Adrenal gland (tissue), 12 donors: ENCODE results near the gene ADAMTS4. TPM values are rescaled to one million over a fixed set of nuclear protein-coding genes. Genes with fewer than 3 reads are reported as not detected.

Experiments
- DNase-seq, 7 donors: peaks; one replicate each; pipeline ENCODE4 v3.0.0-alpha.2; 2019 to 2020
- H3K27ac ChIP-seq, 5 donors: fragments of 200-600 bp; sonication (generic) in 4 of 5; 1 replicate in 3 of 5; 2 replicates in 2 of 5; pipeline versions ENCODE4 v1.5.1 to v1.8.0; 2016 to 2020; ENCODE audit warnings: mild to moderate bottlenecking in 1 of 5
- H3K27me3 ChIP-seq: fragments of 200-600 bp; 2 replicates; pipeline ENCODE4 v1.8.0; 2021
- H3K36me3 ChIP-seq, 2 donors: fragments of 200-600 bp; replicated peaks in 1 of 2; 1 replicate in 1 of 2; 2 replicates in 1 of 2; pipeline versions ENCODE4 v1.5.1 to v1.8.0; 2018 to 2022
- H3K4me1 ChIP-seq, 2 donors: fragments of 200-600 bp; replicated peaks in 1 of 2; 1 replicate in 1 of 2; 2 replicates in 1 of 2; pipeline versions ENCODE4 v1.5.1 to v1.8.0; 2018 to 2021
- H3K4me3 ChIP-seq, 4 donors: fragments of 200-600 bp; sonication (generic) in 3 of 4; one replicate each; pipeline ENCODE4 v1.5.1; 2016 to 2018
- H3K9me3 ChIP-seq, 3 donors: fragments of 200-600 bp; sonication (generic) in 1 of 3; replicated peaks in 1 of 3; 1 replicate in 2 of 3; 2 replicates in 1 of 3; pipeline versions ENCODE4 v1.5.1 to v1.8.0; 2016 to 2021
- POLR2A ChIP-seq, 2 donors: fragments of 450-650 bp; IDR thresholded peaks; one replicate each; pipeline ENCODE4 v1.6.1; 2017; ENCODE audit warnings: antibody characterized with exemption in 2 of 2, mild to moderate bottlenecking in 2 of 2, moderate library complexity in 1 of 2
- WGBS, 4 donors: extraction: QIAGEN DNeasy Blood & Tissue Kit in 2 of 4; methylation state at CpG; one replicate each; pipeline versions ENCODE4 v1.1.5 to v1.1.7; 2013 to 2017; 5-methylcytosine and 5-hydroxymethylcytosine counted together
- intact Hi-C, 2 donors: fragments of 100-400 bp; cut with DNase I; formaldehyde crosslinking; loops; one replicate each; pipeline versions ENCODE4 v1.14.1 to v1.15.0; 2022 to 2023
- microRNA-seq, 3 donors: library from miRNA; unstranded; fragments of <30 nt; microRNA quantifications; one replicate each; pipeline ENCODE4, GENCODE V29; 2017 to 2020
- polyA plus RNA-seq, 3 donors: library from polyadenylated mRNA; stranded (reverse); fragments of 200-250 nt in 2 of 3; fragments of 350-450 nt in 1 of 3; fragmentation: Illumina TruSeq in 1 of 3; extraction: RNeasy Lipid Tissue Mini Kit (QIAGEN cat#74804) in 1 of 3; gene quantifications; one replicate each; pipeline ENCODE4 v1.2.3, GENCODE V29; 2013 to 2014
- small RNA-seq, 2 donors: library from RNA; depleted of rRNA; stranded (forward); fragments of <200 nt; gene quantifications; one replicate each; pipeline ENCODE3, GENCODE V24; 2016
- total RNA-seq, 9 donors: library from RNA; depleted of rRNA in 4 of 9; stranded (reverse); fragments of >200 nt in 4 of 9; fragments of 120-200 nt in 1 of 9; fragmentation: NEBNext Ultra II Directional in 1 of 9; extraction: Animal tissue kit (Norgen Biotek cat#: 25700) in 1 of 9; gene quantifications; one replicate each; pipeline versions ENCODE4 v1.1.0 to v1.2.4, GENCODE V29; 2013 to 2023
- TF ChIP-seq, protein P1 (sequence below), 6 experiments: fragments of 450-650 bp in 4 of 6; fragments of 200-600 bp in 2 of 6; sonication (generic) in 1 of 6; IDR thresholded peaks; 1 replicate in 5 of 6; 2 replicates in 1 of 6; pipeline versions ENCODE4 v1.5.1 to v1.8.0; 2016 to 2021; ENCODE audit warnings: antibody characterized with exemption in 6 of 6, mild to moderate bottlenecking in 2 of 6, moderate library complexity in 1 of 6
- donor health status: healthy with polysubstance abuse.
- donor health status: Bipolar disorder and iron deficiency.
- donor health status: DM: yes; HTN: yes; CAD: no.
- donor health status: DM: no; HTN: no; CAD: no.
- donor health status: DM: no; HTN: no; CAD: no.
- donor health status: DM: yes; HTN: yes; CAD: no.

The ADAMTS4 gene
- total and polyA plus RNA-seq, 12 donors = 0.67 to 29.2 (median 10.2) TPM

DNA sequence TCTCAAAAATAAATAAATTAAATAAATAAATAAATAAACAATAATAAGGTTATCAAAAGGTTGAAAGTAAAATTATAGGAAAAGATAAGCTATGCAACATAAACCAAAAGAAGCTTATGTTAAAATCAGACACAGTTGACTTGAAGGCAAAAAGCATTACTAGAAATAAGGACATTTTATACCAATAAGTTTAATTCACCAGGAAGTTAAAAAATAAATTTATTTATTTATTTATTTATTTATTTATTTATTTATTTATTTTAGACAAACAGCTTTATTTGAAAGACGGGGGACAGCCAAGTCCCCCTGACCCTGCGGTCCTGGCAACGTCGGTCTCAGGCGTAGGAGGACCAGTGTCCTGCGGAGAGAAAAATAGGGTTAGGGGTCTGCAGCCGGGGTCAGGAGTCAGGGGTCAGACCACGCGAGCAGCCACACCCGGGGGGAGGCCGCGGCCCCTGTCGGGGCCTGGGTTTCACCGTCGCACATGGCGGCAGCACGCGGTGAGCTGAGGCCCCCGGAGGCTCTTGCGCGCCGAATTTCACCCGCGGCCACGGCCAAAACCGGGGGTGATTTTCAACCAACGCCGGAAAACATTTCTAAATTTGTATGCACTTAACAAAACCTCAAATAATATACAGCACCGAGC is 58.0 kb downstream of the ADAMTS4 start:
- Histone ChIP-seq H3K27ac (no peak overlapping the region), H3K27me3 (no peaks in the 10 kb centered on the region), H3K36me3 (no peaks in the 10 kb centered on the region), H3K4me3 (no peak overlapping the region), H3K9me3 (no peaks in the 10 kb centered on the region), H3K4me1 (peaks cover 0 to 8% of the 10 kb centered on the region in 2 donors)
- TF ChIP-seq POLR2A (IDR thresholded peaks at IDR 0.05) = no peak
- 91 to 95% (median 92%) methylated on average over 27 to 29 of the region's 29 CpGs for WGBS, 4 donors
- no peak for DNase-seq
- intact Hi-C loops = no loop called here

DNA sequence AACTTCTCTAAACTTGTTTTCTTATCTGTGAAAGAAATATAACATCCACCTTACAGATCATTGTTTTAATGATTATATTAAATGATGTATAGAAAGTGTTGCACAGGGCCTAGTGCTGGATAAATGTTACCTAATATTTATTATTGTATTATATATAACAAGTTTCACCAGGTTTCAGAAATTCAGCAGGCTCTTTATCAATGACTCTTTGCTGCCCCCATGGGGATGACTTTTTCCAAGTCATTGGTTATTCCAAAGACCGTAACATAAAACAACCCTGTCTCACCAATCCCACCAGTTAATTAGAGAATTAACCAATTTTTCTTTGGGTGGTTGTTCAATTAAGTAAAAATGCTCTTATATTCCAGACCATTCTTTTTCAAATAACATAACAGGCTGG is 59.1 kb downstream of the ADAMTS4 start:
- 14 to 19% (median 16%) methylated on average over 1 of the region's 1 CpG for WGBS, 4 donors
- intact Hi-C loops = no loop called here

DNA sequence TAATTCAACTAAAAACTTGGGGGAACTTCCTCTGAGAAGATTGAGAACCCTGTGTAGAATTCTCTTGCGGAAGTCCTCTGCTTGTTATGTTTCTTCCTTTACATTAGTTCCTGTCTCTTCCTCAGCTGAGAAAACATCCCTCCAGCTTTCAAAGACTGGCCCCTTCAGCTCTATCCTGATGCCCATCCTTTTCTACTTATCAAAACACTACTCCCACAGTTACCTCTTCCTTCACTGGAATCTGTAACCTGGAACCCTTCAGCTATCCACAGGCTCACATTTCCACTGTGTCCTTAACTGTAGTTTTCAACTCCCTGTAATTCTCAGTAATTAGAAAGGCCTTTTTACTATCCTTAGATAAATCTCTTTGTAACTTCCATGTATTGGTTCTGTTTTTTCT is 60.4 kb downstream of the ADAMTS4 start:
- peak overlapping the region in 1 of 5 donors; percentile 1 for H3K27ac ChIP-seq
- H3K4me3 ChIP-seq = no peak overlapping the region
- no peaks in the 10 kb centered on the region for H3K27me3 ChIP-seq
- no peaks in the 10 kb centered on the region for H3K9me3 ChIP-seq
- no peak for TF ChIP-seq POLR2A (IDR thresholded peaks at IDR 0.05)
- TF ChIP-seq, protein P1, sequence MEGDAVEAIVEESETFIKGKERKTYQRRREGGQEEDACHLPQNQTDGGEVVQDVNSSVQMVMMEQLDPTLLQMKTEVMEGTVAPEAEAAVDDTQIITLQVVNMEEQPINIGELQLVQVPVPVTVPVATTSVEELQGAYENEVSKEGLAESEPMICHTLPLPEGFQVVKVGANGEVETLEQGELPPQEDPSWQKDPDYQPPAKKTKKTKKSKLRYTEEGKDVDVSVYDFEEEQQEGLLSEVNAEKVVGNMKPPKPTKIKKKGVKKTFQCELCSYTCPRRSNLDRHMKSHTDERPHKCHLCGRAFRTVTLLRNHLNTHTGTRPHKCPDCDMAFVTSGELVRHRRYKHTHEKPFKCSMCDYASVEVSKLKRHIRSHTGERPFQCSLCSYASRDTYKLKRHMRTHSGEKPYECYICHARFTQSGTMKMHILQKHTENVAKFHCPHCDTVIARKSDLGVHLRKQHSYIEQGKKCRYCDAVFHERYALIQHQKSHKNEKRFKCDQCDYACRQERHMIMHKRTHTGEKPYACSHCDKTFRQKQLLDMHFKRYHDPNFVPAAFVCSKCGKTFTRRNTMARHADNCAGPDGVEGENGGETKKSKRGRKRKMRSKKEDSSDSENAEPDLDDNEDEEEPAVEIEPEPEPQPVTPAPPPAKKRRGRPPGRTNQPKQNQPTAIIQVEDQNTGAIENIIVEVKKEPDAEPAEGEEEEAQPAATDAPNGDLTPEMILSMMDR (IDR thresholded peaks at IDR 0.05) = no peak
- no peak for DNase-seq
- peaks cover 0 to 18% of the 10 kb centered on the region in 2 donors for H3K4me1 ChIP-seq
- intact Hi-C loops = no loop called here
- 57 to 79% (median 72%) methylated on average over 1 of the region's 1 CpG for WGBS, 4 donors
- no peaks in the 10 kb centered on the region for H3K36me3 ChIP-seq

More for the DNA sequence above, 59.1 kb downstream of the ADAMTS4 start:
- no peaks in the 10 kb centered on the region for H3K9me3 ChIP-seq
- no peak overlapping the region for H3K27ac ChIP-seq
- no peaks in the 10 kb centered on the region for H3K36me3 ChIP-seq
- DNase-seq = peak in 5 of 7 donors; percentile 43 to 69 (median 54)
- no peak for TF ChIP-seq POLR2A (IDR thresholded peaks at IDR 0.05)
- TF ChIP-seq, protein P1 (IDR thresholded peaks at IDR 0.05) = peak; percentile 38 to 67 (median 51)
- peaks cover 0 to 8% of the 10 kb centered on the region in 2 donors for H3K4me1 ChIP-seq
- H3K4me3 ChIP-seq = no peak overlapping the region
- H3K27me3 ChIP-seq = no peaks in the 10 kb centered on the region

DNA sequence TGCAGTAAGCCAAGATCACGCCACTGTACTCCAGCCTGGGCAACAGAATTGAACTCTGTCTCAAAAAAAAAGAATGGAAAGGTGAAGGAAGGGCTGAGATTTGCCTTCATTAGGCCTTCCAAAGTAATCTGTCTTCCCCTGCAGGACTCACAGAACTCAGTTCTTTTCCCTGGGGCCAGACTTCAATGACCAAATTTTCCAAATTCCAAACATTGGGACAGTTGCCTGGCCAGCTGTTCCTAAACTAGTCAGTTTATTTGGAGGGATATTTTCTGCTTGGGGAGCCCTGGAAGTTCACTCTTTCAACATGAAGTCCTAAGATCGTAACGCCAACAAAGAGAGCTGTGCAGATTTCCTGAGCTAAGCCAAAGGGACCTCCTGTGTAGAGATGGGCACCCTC is 61.0 kb downstream of the ADAMTS4 start:
- WGBS, 4 donors = 76 to 85% (median 78%) methylated on average over 3 of the region's 3 CpGs
- TF ChIP-seq POLR2A (IDR thresholded peaks at IDR 0.05) = no peak
- TF ChIP-seq, protein P1 (IDR thresholded peaks at IDR 0.05) = no peak
- H3K4me3 ChIP-seq = no peak overlapping the region
- H3K4me1 ChIP-seq = peaks cover 0 to 20% of the 10 kb centered on the region in 2 donors
- H3K36me3 ChIP-seq = no peaks in the 10 kb centered on the region
- DNase-seq = no peak
- peak overlapping the region in 1 of 5 donors; percentile 1 for H3K27ac ChIP-seq
- H3K9me3 ChIP-seq = no peaks in the 10 kb centered on the region
- intact Hi-C loops = no loop called here
- H3K27me3 ChIP-seq = no peaks in the 10 kb centered on the region

Small RNA genes lying within 50 kb of the gene (microRNA-seq; reads per million reads assigned to microRNA genes)
- gene MIR5187 = 0 to 2.3 (median 1.1) reads per million in 3 donors

Small RNA genes lying within 50 kb of the gene (small RNA-seq; reads per million reads assigned to genes)
- gene RF01225 = 0 reads per million in 2 donors

Other genes with a start within 250 kb of the ADAMTS4 start
- gene ITLN2, start 244.2 kb downstream of the ADAMTS4 start, total RNA-seq = 1 to 10 TPM in 2 of 9 donors, not detected in 7; 1.1 to 3.1 TPM
- gene ITLN2, start 244.2 kb downstream of the ADAMTS4 start, polyA plus RNA-seq = under 1 TPM in 1 of 3 donors, not detected in 2; 0.32 TPM
- 10 to 100 TPM; 32.1 to 99.1 (median 60.6) TPM for gene F11R, start 177.9 kb downstream of the ADAMTS4 start, total RNA-seq
- 10 to 100 TPM; 19.3 to 83.0 (median 22.9) TPM for gene F11R, start 177.9 kb downstream of the ADAMTS4 start, polyA plus RNA-seq
- gene TSTD1, start 160.1 kb downstream of the ADAMTS4 start, total RNA-seq = 100 to 1,000 TPM in 3 of 9 donors, 10 to 100 TPM in 6; 46.3 to 280 (median 86.7) TPM
- gene TSTD1, start 160.1 kb downstream of the ADAMTS4 start, polyA plus RNA-seq = 100 to 1,000 TPM in 2 of 3 donors, 10 to 100 TPM in 1; 57.8 to 153 (median 109) TPM
- gene USF1, start 153.1 kb downstream of the ADAMTS4 start, total RNA-seq = 10 to 100 TPM; 41.3 to 82.9 (median 63.7) TPM
- gene USF1, start 153.1 kb downstream of the ADAMTS4 start, polyA plus RNA-seq = 100 to 1,000 TPM in 2 of 3 donors, 10 to 100 TPM in 1; 48.0 to 153 (median 144) TPM
- gene ARHGAP30, start 129.2 kb downstream of the ADAMTS4 start, total RNA-seq = 10 to 100 TPM in 5 of 9 donors, 1 to 10 TPM in 3, under 1 TPM in 1; 0.89 to 15.7 (median 10.1) TPM
- 10 to 100 TPM in 1 of 3 donors, 1 to 10 TPM in 2; 3.7 to 17.5 (median 4.5) TPM for gene ARHGAP30, start 129.2 kb downstream of the ADAMTS4 start, polyA plus RNA-seq
- gene NECTIN4, start 109.5 kb downstream of the ADAMTS4 start, total RNA-seq = under 1 TPM in 1 of 9 donors, not detected in 8; 0.06 TPM
- gene NECTIN4, start 109.5 kb downstream of the ADAMTS4 start, polyA plus RNA-seq = under 1 TPM in 1 of 3 donors, not detected in 2; 0.10 TPM
- gene KLHDC9, start 100.7 kb downstream of the ADAMTS4 start, total RNA-seq = 10 to 100 TPM in 7 of 9 donors, 1 to 10 TPM in 2; 5.2 to 28.1 (median 19.4) TPM
- gene KLHDC9, start 100.7 kb downstream of the ADAMTS4 start, polyA plus RNA-seq = 10 to 100 TPM in 2 of 3 donors, 1 to 10 TPM in 1; 5.5 to 25.4 (median 24.4) TPM
- gene PFDN2, start 81.0 kb downstream of the ADAMTS4 start, total RNA-seq = 100 to 1,000 TPM in 1 of 9 donors, 10 to 100 TPM in 8; 33.6 to 103 (median 52.4) TPM
- 100 to 1,000 TPM in 2 of 3 donors, 10 to 100 TPM in 1; 85.9 to 452 (median 363) TPM for gene PFDN2, start 81.0 kb downstream of the ADAMTS4 start, polyA plus RNA-seq
- 100 to 1,000 TPM in 6 of 9 donors, 10 to 100 TPM in 3; 77.1 to 122 (median 106) TPM for gene NIT1, start 80.9 kb downstream of the ADAMTS4 start, total RNA-seq
- gene NIT1, start 80.9 kb downstream of the ADAMTS4 start, polyA plus RNA-seq = 100 to 1,000 TPM in 1 of 3 donors, 10 to 100 TPM in 2; 72.2 to 147 (median 88.6) TPM
- gene DEDD, start 66.4 kb downstream of the ADAMTS4 start, total RNA-seq = 10 to 100 TPM; 22.0 to 38.2 (median 31.5) TPM
- 10 to 100 TPM; 30.9 to 35.0 (median 33.1) TPM for gene DEDD, start 66.4 kb downstream of the ADAMTS4 start, polyA plus RNA-seq
- gene UFC1, start 45.1 kb downstream of the ADAMTS4 start, total RNA-seq = 100 to 1,000 TPM in 6 of 9 donors, 10 to 100 TPM in 3; 59.0 to 127 (median 106) TPM
- 100 to 1,000 TPM; 121 to 166 (median 126) TPM for gene UFC1, start 45.1 kb downstream of the ADAMTS4 start, polyA plus RNA-seq
- gene USP21, start 39.6 kb downstream of the ADAMTS4 start, total RNA-seq = 10 to 100 TPM; 12.0 to 44.0 (median 27.5) TPM
- 10 to 100 TPM; 19.3 to 44.9 (median 41.5) TPM for gene USP21, start 39.6 kb downstream of the ADAMTS4 start, polyA plus RNA-seq
- 10 to 100 TPM; 19.4 to 56.2 (median 36.1) TPM for gene PPOX, start 32.6 kb downstream of the ADAMTS4 start, total RNA-seq
- 100 to 1,000 TPM in 2 of 3 donors, 10 to 100 TPM in 1; 13.2 to 268 (median 150) TPM for gene PPOX, start 32.6 kb downstream of the ADAMTS4 start, polyA plus RNA-seq
- 10 to 100 TPM; 25.8 to 38.8 (median 30.0) TPM for gene B4GALT3, start 21.5 kb downstream of the ADAMTS4 start, total RNA-seq
- gene B4GALT3, start 21.5 kb downstream of the ADAMTS4 start, polyA plus RNA-seq = 10 to 100 TPM; 21.9 to 35.9 (median 26.6) TPM
- gene NDUFS2, start 3.3 kb upstream of the ADAMTS4 start, total RNA-seq = 100 to 1,000 TPM; 133 to 305 (median 191) TPM
- gene NDUFS2, start 3.3 kb upstream of the ADAMTS4 start, polyA plus RNA-seq = 100 to 1,000 TPM in 1 of 3 donors, 10 to 100 TPM in 2; 78.3 to 175 (median 99.2) TPM
- 100 to 1,000 TPM in 4 of 9 donors, 10 to 100 TPM in 4, 1 to 10 TPM in 1; 5.5 to 239 (median 79.4) TPM for gene FCER1G, start 16.2 kb upstream of the ADAMTS4 start, total RNA-seq
- gene FCER1G, start 16.2 kb upstream of the ADAMTS4 start, polyA plus RNA-seq = 100 to 1,000 TPM; 127 to 232 (median 180) TPM
- gene APOA2, start 24.6 kb upstream of the ADAMTS4 start, total RNA-seq = 1 to 10 TPM in 2 of 9 donors, under 1 TPM in 2, not detected in 5; 0.55 to 2.0 (median 1.0) TPM
- gene APOA2, start 24.6 kb upstream of the ADAMTS4 start, polyA plus RNA-seq = 1 to 10 TPM in 1 of 3 donors, not detected in 2; 4.1 TPM
- 10 to 100 TPM in 6 of 9 donors, 1 to 10 TPM in 3; 7.0 to 18.4 (median 12.1) TPM for gene TOMM40L, start 27.0 kb upstream of the ADAMTS4 start, total RNA-seq
- gene TOMM40L, start 27.0 kb upstream of the ADAMTS4 start, polyA plus RNA-seq = 10 to 100 TPM in 2 of 3 donors, 1 to 10 TPM in 1; 7.2 to 13.2 (median 10.1) TPM
- under 1 TPM in 1 of 9 donors, not detected in 8; 0.50 TPM for gene NR1I3, start 39.1 kb upstream of the ADAMTS4 start, total RNA-seq
- gene NR1I3, start 39.1 kb upstream of the ADAMTS4 start, polyA plus RNA-seq = under 1 TPM in 1 of 3 donors, not detected in 2; 0.16 TPM
- gene PCP4L1, start 59.7 kb upstream of the ADAMTS4 start, total RNA-seq = under 1 TPM in 4 of 9 donors, not detected in 5; 0.11 to 0.39 (median 0.33) TPM
- gene PCP4L1, start 59.7 kb upstream of the ADAMTS4 start, polyA plus RNA-seq = under 1 TPM in 2 of 3 donors, not detected in 1; 0.13 to 0.27 TPM
- gene MPZ, start 110.9 kb upstream of the ADAMTS4 start, total RNA-seq = 10 to 100 TPM in 1 of 9 donors, 1 to 10 TPM in 6, under 1 TPM in 2; 0.66 to 10.3 (median 3.1) TPM
- gene MPZ, start 110.9 kb upstream of the ADAMTS4 start, polyA plus RNA-seq = 1 to 10 TPM; 4.1 to 9.5 (median 7.9) TPM
- 100 to 1,000 TPM in 7 of 9 donors, 10 to 100 TPM in 2; 45.0 to 434 (median 293) TPM for gene SDHC, start 115.3 kb upstream of the ADAMTS4 start, total RNA-seq
- gene SDHC, start 115.3 kb upstream of the ADAMTS4 start, polyA plus RNA-seq = 100 to 1,000 TPM in 1 of 3 donors, 10 to 100 TPM in 2; 57.8 to 404 (median 63.6) TPM
- gene CFAP126, start 168.8 kb upstream of the ADAMTS4 start, total RNA-seq = under 1 TPM in 1 of 9 donors, not detected in 8; 0.28 TPM
- gene CFAP126, start 168.8 kb upstream of the ADAMTS4 start, polyA plus RNA-seq = under 1 TPM in 1 of 3 donors, not detected in 2; 0.29 TPM